Measurements from ENCODE around the gene SELP.

The SELP gene

DNA sequence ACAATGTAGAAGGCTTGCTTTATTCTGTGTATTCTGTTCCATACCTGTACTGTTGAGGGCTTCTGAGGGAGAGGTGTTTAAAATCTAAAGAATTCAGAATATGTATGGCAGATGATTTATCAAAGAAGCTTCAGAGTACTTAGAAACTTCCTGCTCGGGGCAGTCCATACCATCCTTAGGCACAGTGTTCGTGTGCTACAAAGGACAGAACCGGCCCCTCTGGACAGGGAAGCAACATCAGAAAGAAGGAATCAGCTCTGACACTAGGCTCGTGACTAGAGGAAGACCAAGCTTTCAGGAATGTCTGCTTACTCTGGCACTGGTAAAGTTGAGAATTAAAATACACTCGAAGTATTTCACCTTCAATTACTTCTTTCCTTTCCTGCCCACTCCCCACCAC lies 14.1 kb downstream of the SELP start:
- Histone ChIP-seq H3K4me3 (ENCODE audit: insufficient read depth, low read length, poor library complexity, severe bottlenecking) (no peak overlapping the region), H3K79me2 (ENCODE audit: insufficient read depth, low read length) (no peaks in the 10 kb centered on the region), H3K27ac (ENCODE audit: low read depth, low read length) (no peak overlapping the region), H3K9ac (ENCODE audit: low read length) (no peak overlapping the region), H3K36me3 (ENCODE audit: low read length) (no peaks in the 10 kb centered on the region), H3K9me3 (ENCODE audit: insufficient read depth, low read length) (no peaks in the 10 kb centered on the region), H2AFZ (ENCODE audit: low read depth, low read length, severe bottlenecking) (no peak overlapping the region), H3K27me3 (ENCODE audit: low read length) (no peaks in the 10 kb centered on the region), H4K20me1 (ENCODE audit: low read depth, low read length) (no peaks in the 10 kb centered on the region), H3F3A (ENCODE audit: insufficient read depth) (no peaks in the 10 kb centered on the region), H3K9me2 (replicated peaks; ENCODE audit: insufficient read depth, low read length) (no peaks in the 10 kb centered on the region), H3K4me2 (ENCODE audit: low read depth, low read length, poor library complexity, severe bottlenecking) (no peak overlapping the region)
- no peak for TF ChIP-seq EZH2phosphoT487 (conservative IDR thresholded peaks at IDR 0.05; ENCODE audit: low read length)
- TF ChIP-seq, protein P1, sequence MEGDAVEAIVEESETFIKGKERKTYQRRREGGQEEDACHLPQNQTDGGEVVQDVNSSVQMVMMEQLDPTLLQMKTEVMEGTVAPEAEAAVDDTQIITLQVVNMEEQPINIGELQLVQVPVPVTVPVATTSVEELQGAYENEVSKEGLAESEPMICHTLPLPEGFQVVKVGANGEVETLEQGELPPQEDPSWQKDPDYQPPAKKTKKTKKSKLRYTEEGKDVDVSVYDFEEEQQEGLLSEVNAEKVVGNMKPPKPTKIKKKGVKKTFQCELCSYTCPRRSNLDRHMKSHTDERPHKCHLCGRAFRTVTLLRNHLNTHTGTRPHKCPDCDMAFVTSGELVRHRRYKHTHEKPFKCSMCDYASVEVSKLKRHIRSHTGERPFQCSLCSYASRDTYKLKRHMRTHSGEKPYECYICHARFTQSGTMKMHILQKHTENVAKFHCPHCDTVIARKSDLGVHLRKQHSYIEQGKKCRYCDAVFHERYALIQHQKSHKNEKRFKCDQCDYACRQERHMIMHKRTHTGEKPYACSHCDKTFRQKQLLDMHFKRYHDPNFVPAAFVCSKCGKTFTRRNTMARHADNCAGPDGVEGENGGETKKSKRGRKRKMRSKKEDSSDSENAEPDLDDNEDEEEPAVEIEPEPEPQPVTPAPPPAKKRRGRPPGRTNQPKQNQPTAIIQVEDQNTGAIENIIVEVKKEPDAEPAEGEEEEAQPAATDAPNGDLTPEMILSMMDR (IDR thresholded peaks at IDR 0.05; ENCODE audit: insufficient read depth, low read length, poor library complexity, severe bottlenecking) = no peak

DNA sequence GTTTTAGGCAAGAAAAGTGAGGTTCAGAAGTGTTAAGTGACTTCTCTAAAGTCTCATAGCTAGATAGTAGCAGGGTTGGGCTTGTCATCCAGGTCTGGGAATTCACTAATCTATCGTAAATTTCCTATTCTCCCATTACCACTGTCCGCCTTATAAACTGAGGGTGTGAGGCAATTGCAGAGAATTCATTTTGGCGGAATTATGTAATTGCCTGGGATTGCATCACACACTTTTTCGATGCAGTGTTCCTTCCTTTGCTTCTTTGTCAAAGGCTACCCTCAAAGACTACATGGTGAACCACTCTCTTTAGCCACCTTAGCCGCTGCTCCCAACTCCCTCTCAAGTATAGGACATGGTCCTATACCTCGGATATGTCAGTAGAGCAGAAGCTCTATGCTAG lies 19.1 kb downstream of the SELP start:
- no peak for TF ChIP-seq EZH2phosphoT487 (conservative IDR thresholded peaks at IDR 0.05; ENCODE audit: low read length)
- TF ChIP-seq, protein P1 (IDR thresholded peaks at IDR 0.05; ENCODE audit: insufficient read depth, low read length, poor library complexity, severe bottlenecking) = no peak
- no peaks in the 10 kb centered on the region for H3K79me2 ChIP-seq (ENCODE audit: insufficient read depth, low read length)

GRCh38 chr1:169610108-169610507 lies 19.8 kb downstream of the SELP start:
- Histone ChIP-seq H3K4me2 (ENCODE audit: low read depth, low read length, poor library complexity, severe bottlenecking) (no peak overlapping the region), H3K9me3 (ENCODE audit: insufficient read depth, low read length) (no peaks in the 10 kb centered on the region), H3F3A (ENCODE audit: insufficient read depth) (no peaks in the 10 kb centered on the region), H2AFZ (ENCODE audit: low read depth, low read length, severe bottlenecking) (no peak overlapping the region), H3K4me3 (ENCODE audit: insufficient read depth, low read length, poor library complexity, severe bottlenecking) (no peak overlapping the region), H3K27me3 (ENCODE audit: low read length) (no peaks in the 10 kb centered on the region), H3K9me2 (replicated peaks; ENCODE audit: insufficient read depth, low read length) (no peaks in the 10 kb centered on the region), H3K9ac (ENCODE audit: low read length) (no peak overlapping the region), H3K79me2 (ENCODE audit: insufficient read depth, low read length) (no peaks in the 10 kb centered on the region), H3K27ac (ENCODE audit: low read depth, low read length) (no peak overlapping the region), H4K20me1 (ENCODE audit: low read depth, low read length) (no peaks in the 10 kb centered on the region), H3K36me3 (ENCODE audit: low read length) (no peaks in the 10 kb centered on the region)
- no peak for TF ChIP-seq EZH2phosphoT487 (conservative IDR thresholded peaks at IDR 0.05; ENCODE audit: low read length)
- TF ChIP-seq, protein P1 (IDR thresholded peaks at IDR 0.05; ENCODE audit: insufficient read depth, low read length, poor library complexity, severe bottlenecking) = no peak

More for the DNA sequence above, 19.1 kb downstream of the SELP start:
- Histone ChIP-seq H3K9me2 (replicated peaks; ENCODE audit: insufficient read depth, low read length) (no peaks in the 10 kb centered on the region), H3K9me3 (ENCODE audit: insufficient read depth, low read length) (no peaks in the 10 kb centered on the region), H3K4me3 (ENCODE audit: insufficient read depth, low read length, poor library complexity, severe bottlenecking) (no peak overlapping the region), H2AFZ (ENCODE audit: low read depth, low read length, severe bottlenecking) (no peak overlapping the region), H3K36me3 (ENCODE audit: low read length) (no peaks in the 10 kb centered on the region), H3F3A (ENCODE audit: insufficient read depth) (no peaks in the 10 kb centered on the region), H3K27me3 (ENCODE audit: low read length) (no peaks in the 10 kb centered on the region), H4K20me1 (ENCODE audit: low read depth, low read length) (no peaks in the 10 kb centered on the region), H3K9ac (ENCODE audit: low read length) (no peak overlapping the region), H3K4me2 (ENCODE audit: low read depth, low read length, poor library complexity, severe bottlenecking) (no peak overlapping the region), H3K27ac (ENCODE audit: low read depth, low read length) (no peak overlapping the region)

Data from SU-DHL-6 (cell line).